HCT116 (cell line): ENCODE results near the gene CDH16. TPM values are rescaled to one million over a fixed set of nuclear protein-coding genes. Genes with fewer than 3 reads are reported as not detected.

Experiments used
- ATAC-seq: fragments of 200-7000 bp; cut with Tn5 transposase; 2 replicates; pipeline ENCODE4 v1.9.1; 2020; ENCODE audit warnings: mild to moderate bottlenecking, moderate library complexity
- BruUV-seq: library from RNA; stranded (reverse); fragments of 400-500 nt; replicated peaks from 2 replicates; lab custom pipeline; 2021; lab: Mats Ljungman, UMichigan
- CTCF ChIA-PET: fragments of 300-600 bp; sonication (Branson Sonifier 250); formaldehyde crosslinking; loops from one replicate; lab custom pipeline; 2021; ENCODE audit warnings: antibody characterized with exemption; lab: Charles Lee
- POLR2A ChIA-PET: fragments of 300-600, 350-600 bp; sonication (Branson Sonifier 250); formaldehyde crosslinking; loops from one replicate; lab custom pipeline; 2021; ENCODE audit warnings: antibody characterized with exemption; lab: Charles Lee
- RAD21 ChIA-PET, 2 experiments: fragments of 300-600 bp; sonication (Branson Sonifier 250); formaldehyde crosslinking; loops; one replicate each; lab custom pipeline; 2023; ENCODE audit warnings: low total read pairs in 2 of 2; ENCODE audit not compliant: uncharacterized antibody in 2 of 2, unreplicated experiment in 2 of 2, low non-redundant PET in 1 of 2; lab: Charles Lee
- DNase-seq: peaks from one replicate; pipeline ENCODE4 v3.0.0-alpha.2; 2010; ENCODE audit warnings: low read depth, low spot score
- H2AFZ ChIP-seq: fragments of 200-600 bp; shearing (Covaris generic), sonication (generic); 2 replicates; pipeline ENCODE4 v1.6.1; 2017; ENCODE audit warnings: low read depth, mixed run types, mixed read lengths, antibody characterized with exemption, low read length; ENCODE audit not compliant: poor library complexity, severe bottlenecking
- H3K27ac ChIP-seq: 2 replicates; pipeline ENCODE4 v1.5.1; 2012; ENCODE audit warnings: low read depth, low read length
- H3K27me3 ChIP-seq: fragments of 200-600 bp; sonication (generic); 2 replicates; pipeline ENCODE4 v1.6.1; 2016; ENCODE audit warnings: mixed run types, low read length, mixed read lengths; ENCODE audit not compliant: insufficient read depth
- H3K36me3 ChIP-seq, 2 experiments: fragments of 200-500 bp in 1 of 2; fragments of 200-600 bp in 1 of 2; sonication (Bioruptor generic) in 1 of 2; sonication (generic) in 1 of 2; 2 replicates each; pipeline versions ENCODE4 v1.5.1 to v1.6.1; 2014 to 2016; ENCODE audit warnings: low read length in 2 of 2, inconsistent platforms in 1 of 2, mixed read lengths in 1 of 2, mixed run types in 1 of 2; ENCODE audit not compliant: insufficient read depth in 2 of 2, control insufficient read depth in 1 of 2
- H3K4me1 ChIP-seq, 2 experiments: fragments of 200-600 bp in 1 of 2; sonication (generic) in 1 of 2; 2 replicates each; pipeline versions ENCODE4 v1.5.1 to v1.6.1; 2012 to 2017; ENCODE audit warnings: low read length in 2 of 2, inconsistent platforms in 1 of 2, mild to moderate bottlenecking in 1 of 2, mixed read lengths in 1 of 2, mixed run types in 1 of 2, moderate library complexity in 1 of 2; ENCODE audit not compliant: insufficient read depth in 2 of 2, control insufficient read depth in 1 of 2
- H3K4me2 ChIP-seq: fragments of 200-600 bp; sonication (generic); 2 replicates; pipeline ENCODE4 v1.6.1; 2017; ENCODE audit warnings: mixed run types, low read length, mixed read lengths
- H3K4me3 ChIP-seq, 2 experiments: fragments of 200-600 bp in 1 of 2; sonication (generic) in 1 of 2; replicated peaks in 1 of 2; 2 replicates each; pipeline ENCODE4 v1.5.1; 2011 to 2016; ENCODE audit warnings: low read length in 2 of 2, control low read depth in 1 of 2, low read depth in 1 of 2, mild to moderate bottlenecking in 1 of 2, mixed read lengths in 1 of 2, mixed run types in 1 of 2
- H3K79me2 ChIP-seq: fragments of 200-600 bp; sonication (generic); 2 replicates; pipeline ENCODE4 v1.6.1; 2017; ENCODE audit warnings: mild to moderate bottlenecking, mixed run types, low read length, moderate library complexity, mixed read lengths; ENCODE audit not compliant: insufficient read depth
- H3K9ac ChIP-seq: fragments of 200-600 bp; sonication (generic); 2 replicates; pipeline ENCODE4 v1.6.1; 2016; ENCODE audit warnings: low read length, mixed read lengths
- H3K9me2 ChIP-seq: fragments of 200-600 bp; sonication (generic), shearing (Covaris generic); 2 replicates; pipeline ENCODE4 v1.6.1; 2017; ENCODE audit warnings: mixed run types, mild to moderate bottlenecking, moderate library complexity; ENCODE audit not compliant: insufficient read depth
- H3K9me3 ChIP-seq, 2 experiments: fragments of 200-500 bp in 1 of 2; fragments of 200-600 bp in 1 of 2; sonication (Bioruptor generic) in 1 of 2; sonication (generic) in 1 of 2; 2 replicates each; pipeline ENCODE4 v1.6.1; 2014 to 2017; ENCODE audit warnings: low read length in 2 of 2, mixed read lengths in 2 of 2, inconsistent platforms in 1 of 2, low read depth in 1 of 2, mild to moderate bottlenecking in 1 of 2, mixed run types in 1 of 2, moderate library complexity in 1 of 2; ENCODE audit not compliant: control insufficient read depth in 1 of 2, insufficient read depth in 1 of 2
- H4K20me1 ChIP-seq: fragments of 200-600 bp; sonication (generic), shearing (Covaris generic); 2 replicates; pipeline ENCODE4 v1.6.1; 2017; ENCODE audit warnings: mixed run types, mild to moderate bottlenecking, moderate library complexity; ENCODE audit not compliant: insufficient read depth
- CBX3 ChIP-seq: IDR thresholded peaks from 2 replicates; pipeline ENCODE4 v1.6.1; 2012; ENCODE audit warnings: low read depth
- ELF1 ChIP-seq: IDR thresholded peaks from 2 replicates; pipeline ENCODE4 v1.6.1; 2012; ENCODE audit warnings: low read depth, borderline replicate concordance
- JUND ChIP-seq: IDR thresholded peaks from 2 replicates; pipeline ENCODE4 v1.6.1; 2012
- POLR2A ChIP-seq: IDR thresholded peaks from 2 replicates; pipeline ENCODE4 v1.7.0; 2011; ENCODE audit warnings: borderline replicate concordance; ENCODE audit not compliant: insufficient read depth, insufficient read length; ENCODE audit errors: extremely low read depth
- POLR2AphosphoS5 ChIP-seq: IDR thresholded peaks from 2 replicates; pipeline ENCODE4 v1.6.1; 2011; ENCODE audit warnings: mild to moderate bottlenecking, low read depth, low read length, moderate library complexity
- REST ChIP-seq: IDR thresholded peaks from 2 replicates; pipeline ENCODE4 v1.6.1; 2012; ENCODE audit warnings: low read depth
- SIN3A ChIP-seq: IDR thresholded peaks from 2 replicates; pipeline ENCODE4 v1.6.1; 2012; ENCODE audit warnings: low read depth
- SP1 ChIP-seq: IDR thresholded peaks from 2 replicates; pipeline ENCODE4 v1.6.1; 2012; ENCODE audit warnings: low read depth
- SRF ChIP-seq: IDR thresholded peaks from 2 replicates; pipeline ENCODE4 v1.6.1; 2012; ENCODE audit warnings: low read depth
- TCF7L2 ChIP-seq: IDR thresholded peaks from 2 replicates; pipeline ENCODE4 v1.7.0; 2011; ENCODE audit warnings: borderline replicate concordance, inconsistent platforms; ENCODE audit not compliant: insufficient read depth, insufficient read length; ENCODE audit errors: extremely low read depth
- ZBTB33 ChIP-seq: IDR thresholded peaks from 2 replicates; pipeline ENCODE4 v1.6.1; 2011; ENCODE audit warnings: mild to moderate bottlenecking, low read length, moderate library complexity; ENCODE audit not compliant: insufficient replicate concordance; ENCODE audit errors: extremely low read depth
- intact Hi-C: fragments of 100-400 bp; cut with micrococcal nuclease; formaldehyde crosslinking; loops from 2 replicates; pipeline ENCODE4 v1.10.0; 2022
- total RNA-seq: library from RNA; stranded (reverse); gene quantifications from one replicate; pipeline ENCODE4 v1.2.1, GENCODE V29; 2021; ENCODE audit not compliant: unreplicated experiment

Gene CDH16
- total RNA-seq, 1 experiment from 2014 or later, result not detected

GRCh38 chr16:66885491-66885890 lies 33.2 kb downstream of the CDH16 start:
- no peak overlapping the region for H2AFZ ChIP-seq
- RAD21 ChIA-PET, result no interaction called here
- no peaks in the 10 kb centered on the region for H3K9me3 ChIP-seq
- TF ChIP-seq SP1 (no peak), SIN3A (no peak), TCF7L2 (no peak), POLR2AphosphoS5 (no peak), CBX3 (no peak), SRF (no peak), JUND (no peak), REST (no peak), ELF1 (no peak), POLR2A (no peak), ZBTB33 (no peak)
- no peaks in the 10 kb centered on the region for H3K9me2 ChIP-seq
- CTCF ChIA-PET, result interaction anchor here (1.5 kb wide), 1 partner anchor 17 kb away, joined by 4 read pairs; no protein-coding TSS in a partner anchor
- peaks cover 23% of the 10 kb centered on the region; the same call in 1 of the 2 replicates for H3K79me2 ChIP-seq
- peaks cover 12 to 24% of the 10 kb centered on the region in 2 experiments; a peak in 3 of 4 replicates for H3K36me3 ChIP-seq
- H3K27ac ChIP-seq, result no peak overlapping the region
- H4K20me1 ChIP-seq, result no peaks in the 10 kb centered on the region
- no peaks in the 10 kb centered on the region for H3K27me3 ChIP-seq
- H3K9ac ChIP-seq, result no peak overlapping the region
- H3K4me1 ChIP-seq, result peaks cover 5% of the 10 kb centered on the region in 2 experiments; a peak in 3 of 4 replicates
- POLR2A ChIA-PET, result no interaction called here
- no peak for ATAC-seq
- intact Hi-C loops, result no loop called here
- H3K4me2 ChIP-seq, result no peak overlapping the region
- BruUV-seq, result no TSS peak
- DNase-seq, result no peak
- no peak overlapping the region for H3K4me3 ChIP-seq
